K562 (cell line): ENCODE data around the gene OR4D2. TPM values are rescaled to one million over a fixed set of nuclear protein-coding genes. Genes with fewer than 3 reads are reported as not detected.

Source experiments
- HDAC3 ChIP-seq: fragments of 450-650 bp; IDR thresholded peaks from 2 replicates; pipeline ENCODE4 v1.6.1; 2018; ENCODE audit warnings: borderline replicate concordance, mild to moderate bottlenecking, moderate library complexity; ENCODE audit not compliant: partially characterized antibody
- JUN ChIP-seq, 2 experiments: sonication (generic) in 1 of 2; formaldehyde crosslinking in 1 of 2; IDR thresholded peaks; 2 replicates each; pipeline versions ENCODE4 v1.6.1 to v1.8.0; 2012 to 2022; ENCODE audit warnings: borderline replicate concordance in 2 of 2, mild to moderate bottlenecking in 2 of 2, improper control_type of control experiment in 1 of 2, low read depth in 1 of 2, low read length in 1 of 2, missing genetic modification reagents in 1 of 2
- polyA plus RNA-seq, 8 experiments: library from polyadenylated mRNA; depleted of rRNA in 4 of 8; stranded (reverse) in 5 of 8; unstranded in 3 of 8; fragments of >200 nt; fragmentation: Nextera tagmentation in 2 of 8; fragmentation: Illumina TruSeq in 1 of 8; extraction: Ambion mirVana in 2 of 8; extraction: Trizol in 1 of 8; gene quantifications; 2 replicates each; pipeline versions ENCODE4 v1.2.1 to v1.2.3, GENCODE V29; 2011 to 2014; ENCODE audit warnings: inconsistent platforms in 1 of 8, missing spikeins in 1 of 8
- total RNA-seq, 7 experiments: library from RNA; depleted of rRNA in 6 of 7; stranded (reverse); fragments of >200 nt in 6 of 7; fragmentation: Illumina TruSeq in 2 of 7; extraction: Trizol in 2 of 7; gene quantifications; 2 replicates each; pipeline versions ENCODE4 v1.2.1 to v1.2.3, GENCODE V29; 2011 to 2021; ENCODE audit warnings: low replicate concordance in 1 of 7
- TF ChIP-seq, protein P1 (sequence below): IDR thresholded peaks from 2 replicates; pipeline ENCODE4 v1.6.1; 2011; ENCODE audit warnings: borderline replicate concordance, low read depth, mild to moderate bottlenecking, moderate library complexity, low read length; ENCODE audit not compliant: insufficient read depth, poor library complexity, severe bottlenecking
- TF ChIP-seq, protein P2 (sequence below): sonication (generic); formaldehyde crosslinking; IDR thresholded peaks from 2 replicates; pipeline ENCODE4 v1.8.1; 2023; ENCODE audit warnings: mild to moderate bottlenecking, missing genetic modification reagents
- TF ChIP-seq, protein P3 (sequence below): fragments of 250-450 bp; sonication (Bioruptor Pico); IDR thresholded peaks from 2 replicates; pipeline ENCODE4 v1.5.0; 2020; ENCODE audit warnings: mild to moderate bottlenecking, borderline replicate concordance
- TF ChIP-seq, protein P4 (sequence below), 2 experiments: fragments of 450-650 bp in 1 of 2; sonication (generic) in 1 of 2; formaldehyde crosslinking in 1 of 2; IDR thresholded peaks in 1 of 2; conservative IDR thresholded peaks in 1 of 2; 2 replicates each; pipeline versions ENCODE4 v1.6.1 to v1.8.1; 2016 to 2023; ENCODE audit warnings: mild to moderate bottlenecking in 2 of 2, moderate library complexity in 2 of 2, inconsistent platforms in 1 of 2, missing genetic modification reagents in 1 of 2
- TF ChIP-seq, protein P5 (sequence below): sonication (generic); formaldehyde crosslinking; IDR thresholded peaks from 2 replicates; pipeline ENCODE4 v1.8.0; 2023; ENCODE audit warnings: missing genetic modification reagents, mild to moderate bottlenecking, borderline replicate concordance
- TF ChIP-seq, protein P6 (sequence below), 2 experiments: fragments of 450-650 bp; conservative IDR thresholded peaks; 2 replicates each; pipeline ENCODE4 v1.6.1; 2017; ENCODE audit warnings: mild to moderate bottlenecking in 2 of 2, moderate library complexity in 2 of 2

The OR4D2 gene
- total and polyA plus RNA-seq, 9 of the 15 experiments (the other 6 are each of a cell fraction or from before 2014, with no cell fraction given), result not detected

DNA sequence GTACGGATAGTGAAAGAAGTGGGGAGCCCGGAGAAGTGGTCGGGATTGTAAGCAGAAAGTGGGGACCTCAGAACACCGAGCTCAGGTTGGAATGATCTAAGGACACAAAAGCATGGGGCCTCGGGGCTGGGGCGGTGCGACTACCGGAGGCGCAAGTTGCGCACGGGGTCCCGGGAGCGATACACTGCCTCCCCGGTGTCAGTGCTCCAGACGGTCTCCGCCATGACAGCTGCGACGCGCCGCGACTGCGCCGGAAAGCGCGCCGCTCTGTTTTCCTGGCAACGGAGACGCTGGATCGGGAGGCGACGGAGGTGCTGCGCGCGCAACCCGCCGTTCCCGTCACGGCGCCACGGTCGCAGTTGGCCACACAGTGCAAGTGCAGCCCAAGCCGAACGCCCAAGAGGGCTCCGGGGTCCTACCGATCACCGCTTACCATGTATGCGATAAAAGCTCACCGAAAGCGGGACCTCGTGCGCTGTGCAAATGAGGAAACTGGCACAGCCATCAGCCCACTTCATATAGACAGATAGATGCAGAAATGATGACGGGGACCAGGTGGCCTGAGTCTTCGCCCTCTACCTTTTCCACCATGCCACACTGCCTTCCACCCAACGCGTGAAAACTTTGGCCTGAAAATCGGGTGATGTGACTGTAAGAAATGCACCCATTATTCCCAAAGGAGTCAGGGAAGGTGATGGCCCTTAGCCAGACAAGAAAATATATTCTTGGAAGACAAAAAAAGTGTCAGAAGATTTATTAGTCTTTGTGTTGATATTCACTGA lies 52.4 kb downstream of the OR4D2 start, which contains the start of gene MKS1 (continued):
- TF ChIP-seq, protein P1, sequence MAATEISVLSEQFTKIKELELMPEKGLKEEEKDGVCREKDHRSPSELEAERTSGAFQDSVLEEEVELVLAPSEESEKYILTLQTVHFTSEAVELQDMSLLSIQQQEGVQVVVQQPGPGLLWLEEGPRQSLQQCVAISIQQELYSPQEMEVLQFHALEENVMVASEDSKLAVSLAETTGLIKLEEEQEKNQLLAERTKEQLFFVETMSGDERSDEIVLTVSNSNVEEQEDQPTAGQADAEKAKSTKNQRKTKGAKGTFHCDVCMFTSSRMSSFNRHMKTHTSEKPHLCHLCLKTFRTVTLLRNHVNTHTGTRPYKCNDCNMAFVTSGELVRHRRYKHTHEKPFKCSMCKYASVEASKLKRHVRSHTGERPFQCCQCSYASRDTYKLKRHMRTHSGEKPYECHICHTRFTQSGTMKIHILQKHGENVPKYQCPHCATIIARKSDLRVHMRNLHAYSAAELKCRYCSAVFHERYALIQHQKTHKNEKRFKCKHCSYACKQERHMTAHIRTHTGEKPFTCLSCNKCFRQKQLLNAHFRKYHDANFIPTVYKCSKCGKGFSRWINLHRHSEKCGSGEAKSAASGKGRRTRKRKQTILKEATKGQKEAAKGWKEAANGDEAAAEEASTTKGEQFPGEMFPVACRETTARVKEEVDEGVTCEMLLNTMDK, result peak; percentile 9
- TF ChIP-seq, protein P2, sequence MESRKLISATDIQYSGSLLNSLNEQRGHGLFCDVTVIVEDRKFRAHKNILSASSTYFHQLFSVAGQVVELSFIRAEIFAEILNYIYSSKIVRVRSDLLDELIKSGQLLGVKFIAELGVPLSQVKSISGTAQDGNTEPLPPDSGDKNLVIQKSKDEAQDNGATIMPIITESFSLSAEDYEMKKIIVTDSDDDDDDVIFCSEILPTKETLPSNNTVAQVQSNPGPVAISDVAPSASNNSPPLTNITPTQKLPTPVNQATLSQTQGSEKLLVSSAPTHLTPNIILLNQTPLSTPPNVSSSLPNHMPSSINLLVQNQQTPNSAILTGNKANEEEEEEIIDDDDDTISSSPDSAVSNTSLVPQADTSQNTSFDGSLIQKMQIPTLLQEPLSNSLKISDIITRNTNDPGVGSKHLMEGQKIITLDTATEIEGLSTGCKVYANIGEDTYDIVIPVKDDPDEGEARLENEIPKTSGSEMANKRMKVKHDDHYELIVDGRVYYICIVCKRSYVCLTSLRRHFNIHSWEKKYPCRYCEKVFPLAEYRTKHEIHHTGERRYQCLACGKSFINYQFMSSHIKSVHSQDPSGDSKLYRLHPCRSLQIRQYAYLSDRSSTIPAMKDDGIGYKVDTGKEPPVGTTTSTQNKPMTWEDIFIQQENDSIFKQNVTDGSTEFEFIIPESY (CRISPR knock-in tag), result no peak
- TF ChIP-seq, protein P3, sequence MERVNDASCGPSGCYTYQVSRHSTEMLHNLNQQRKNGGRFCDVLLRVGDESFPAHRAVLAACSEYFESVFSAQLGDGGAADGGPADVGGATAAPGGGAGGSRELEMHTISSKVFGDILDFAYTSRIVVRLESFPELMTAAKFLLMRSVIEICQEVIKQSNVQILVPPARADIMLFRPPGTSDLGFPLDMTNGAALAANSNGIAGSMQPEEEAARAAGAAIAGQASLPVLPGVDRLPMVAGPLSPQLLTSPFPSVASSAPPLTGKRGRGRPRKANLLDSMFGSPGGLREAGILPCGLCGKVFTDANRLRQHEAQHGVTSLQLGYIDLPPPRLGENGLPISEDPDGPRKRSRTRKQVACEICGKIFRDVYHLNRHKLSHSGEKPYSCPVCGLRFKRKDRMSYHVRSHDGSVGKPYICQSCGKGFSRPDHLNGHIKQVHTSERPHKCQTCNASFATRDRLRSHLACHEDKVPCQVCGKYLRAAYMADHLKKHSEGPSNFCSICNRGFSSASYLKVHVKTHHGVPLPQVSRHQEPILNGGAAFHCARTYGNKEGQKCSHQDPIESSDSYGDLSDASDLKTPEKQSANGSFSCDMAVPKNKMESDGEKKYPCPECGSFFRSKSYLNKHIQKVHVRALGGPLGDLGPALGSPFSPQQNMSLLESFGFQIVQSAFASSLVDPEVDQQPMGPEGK, result no peak
- TF ChIP-seq HDAC3 (no peak), JUN (IDR thresholded peaks at IDR 0.05; ENCODE audit: borderline replicate concordance, low read depth, low read length) (no peak), JUN (CRISPR knock-in tag; IDR thresholded peaks at IDR 0.05; ENCODE audit: borderline replicate concordance) (no peak)
- TF ChIP-seq, protein P4, sequence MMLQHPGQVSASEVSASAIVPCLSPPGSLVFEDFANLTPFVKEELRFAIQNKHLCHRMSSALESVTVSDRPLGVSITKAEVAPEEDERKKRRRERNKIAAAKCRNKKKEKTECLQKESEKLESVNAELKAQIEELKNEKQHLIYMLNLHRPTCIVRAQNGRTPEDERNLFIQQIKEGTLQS (IDR thresholded peaks at IDR 0.05), result no peak
- TF ChIP-seq, protein P4 (CRISPR knock-in tag; conservative IDR thresholded peaks at IDR 0.05), result no peak; the same call in 1 of the 2 replicates
- TF ChIP-seq, protein P5, sequence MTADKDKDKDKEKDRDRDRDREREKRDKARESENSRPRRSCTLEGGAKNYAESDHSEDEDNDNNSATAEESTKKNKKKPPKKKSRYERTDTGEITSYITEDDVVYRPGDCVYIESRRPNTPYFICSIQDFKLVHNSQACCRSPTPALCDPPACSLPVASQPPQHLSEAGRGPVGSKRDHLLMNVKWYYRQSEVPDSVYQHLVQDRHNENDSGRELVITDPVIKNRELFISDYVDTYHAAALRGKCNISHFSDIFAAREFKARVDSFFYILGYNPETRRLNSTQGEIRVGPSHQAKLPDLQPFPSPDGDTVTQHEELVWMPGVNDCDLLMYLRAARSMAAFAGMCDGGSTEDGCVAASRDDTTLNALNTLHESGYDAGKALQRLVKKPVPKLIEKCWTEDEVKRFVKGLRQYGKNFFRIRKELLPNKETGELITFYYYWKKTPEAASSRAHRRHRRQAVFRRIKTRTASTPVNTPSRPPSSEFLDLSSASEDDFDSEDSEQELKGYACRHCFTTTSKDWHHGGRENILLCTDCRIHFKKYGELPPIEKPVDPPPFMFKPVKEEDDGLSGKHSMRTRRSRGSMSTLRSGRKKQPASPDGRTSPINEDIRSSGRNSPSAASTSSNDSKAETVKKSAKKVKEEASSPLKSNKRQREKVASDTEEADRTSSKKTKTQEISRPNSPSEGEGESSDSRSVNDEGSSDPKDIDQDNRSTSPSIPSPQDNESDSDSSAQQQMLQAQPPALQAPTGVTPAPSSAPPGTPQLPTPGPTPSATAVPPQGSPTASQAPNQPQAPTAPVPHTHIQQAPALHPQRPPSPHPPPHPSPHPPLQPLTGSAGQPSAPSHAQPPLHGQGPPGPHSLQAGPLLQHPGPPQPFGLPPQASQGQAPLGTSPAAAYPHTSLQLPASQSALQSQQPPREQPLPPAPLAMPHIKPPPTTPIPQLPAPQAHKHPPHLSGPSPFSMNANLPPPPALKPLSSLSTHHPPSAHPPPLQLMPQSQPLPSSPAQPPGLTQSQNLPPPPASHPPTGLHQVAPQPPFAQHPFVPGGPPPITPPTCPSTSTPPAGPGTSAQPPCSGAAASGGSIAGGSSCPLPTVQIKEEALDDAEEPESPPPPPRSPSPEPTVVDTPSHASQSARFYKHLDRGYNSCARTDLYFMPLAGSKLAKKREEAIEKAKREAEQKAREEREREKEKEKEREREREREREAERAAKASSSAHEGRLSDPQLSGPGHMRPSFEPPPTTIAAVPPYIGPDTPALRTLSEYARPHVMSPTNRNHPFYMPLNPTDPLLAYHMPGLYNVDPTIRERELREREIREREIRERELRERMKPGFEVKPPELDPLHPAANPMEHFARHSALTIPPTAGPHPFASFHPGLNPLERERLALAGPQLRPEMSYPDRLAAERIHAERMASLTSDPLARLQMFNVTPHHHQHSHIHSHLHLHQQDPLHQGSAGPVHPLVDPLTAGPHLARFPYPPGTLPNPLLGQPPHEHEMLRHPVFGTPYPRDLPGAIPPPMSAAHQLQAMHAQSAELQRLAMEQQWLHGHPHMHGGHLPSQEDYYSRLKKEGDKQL (CRISPR knock-in tag), result no peak
- TF ChIP-seq, protein P6, sequence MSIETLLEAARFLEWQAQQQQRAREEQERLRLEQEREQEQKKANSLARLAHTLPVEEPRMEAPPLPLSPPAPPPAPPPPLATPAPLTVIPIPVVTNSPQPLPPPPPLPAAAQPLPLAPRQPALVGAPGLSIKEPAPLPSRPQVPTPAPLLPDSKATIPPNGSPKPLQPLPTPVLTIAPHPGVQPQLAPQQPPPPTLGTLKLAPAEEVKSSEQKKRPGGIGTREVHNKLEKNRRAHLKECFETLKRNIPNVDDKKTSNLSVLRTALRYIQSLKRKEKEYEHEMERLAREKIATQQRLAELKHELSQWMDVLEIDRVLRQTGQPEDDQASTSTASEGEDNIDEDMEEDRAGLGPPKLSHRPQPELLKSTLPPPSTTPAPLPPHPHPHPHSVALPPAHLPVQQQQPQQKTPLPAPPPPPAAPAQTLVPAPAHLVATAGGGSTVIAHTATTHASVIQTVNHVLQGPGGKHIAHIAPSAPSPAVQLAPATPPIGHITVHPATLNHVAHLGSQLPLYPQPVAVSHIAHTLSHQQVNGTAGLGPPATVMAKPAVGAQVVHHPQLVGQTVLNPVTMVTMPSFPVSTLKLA (conservative IDR thresholded peaks at IDR 0.05), result peak; percentile 63 to 81; a peak in 3 of 4 replicates
